ENCODE data around the gene SPEF2. TPM values are rescaled to one million over a fixed set of nuclear protein-coding genes. Genes with fewer than 3 reads are reported as not detected.

SPEF2 gene
- total RNA-seq, 1 donor from 2014 or later, result 4.6 TPM

DNA sequence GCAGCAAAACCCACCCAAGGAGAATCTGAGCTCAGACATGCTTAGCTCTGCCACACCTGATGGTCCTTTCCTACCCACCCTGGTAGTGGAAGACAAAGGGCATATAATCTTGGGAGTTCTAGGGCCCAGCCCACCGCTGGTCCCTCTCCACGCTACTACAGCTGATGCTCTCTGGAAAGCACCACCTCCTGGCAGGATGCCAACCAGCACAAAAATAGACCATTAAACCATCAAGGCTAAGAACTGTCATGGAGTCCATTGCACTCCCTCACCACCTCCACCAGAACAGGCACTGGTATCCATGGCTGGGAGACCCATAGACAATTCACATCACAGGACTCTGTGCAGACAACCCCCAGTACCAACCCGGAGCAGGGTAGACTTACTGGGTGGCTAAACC is 128.0 kb downstream of the SPEF2 start:
- peaks cover 34% of the 10 kb centered on the region for H3K9me3 Mint-ChIP-seq
- intact Hi-C loops (cut with micrococcal nuclease), result no loop called here
- H3K27me3 Mint-ChIP-seq (ENCODE audit: insufficient read depth), result no peaks in the 10 kb centered on the region
- DNase-seq (ENCODE audit: low spot score), result no peak
- H3K27ac Mint-ChIP-seq, result no peak overlapping the region
- H3K4me1 Mint-ChIP-seq (ENCODE audit: low read depth), result peaks cover 21% of the 10 kb centered on the region
- no peak overlapping the region for H3K4me3 Mint-ChIP-seq
- peaks cover 15% of the 10 kb centered on the region for H3K36me3 Mint-ChIP-seq (ENCODE audit: low read depth)

DNA sequence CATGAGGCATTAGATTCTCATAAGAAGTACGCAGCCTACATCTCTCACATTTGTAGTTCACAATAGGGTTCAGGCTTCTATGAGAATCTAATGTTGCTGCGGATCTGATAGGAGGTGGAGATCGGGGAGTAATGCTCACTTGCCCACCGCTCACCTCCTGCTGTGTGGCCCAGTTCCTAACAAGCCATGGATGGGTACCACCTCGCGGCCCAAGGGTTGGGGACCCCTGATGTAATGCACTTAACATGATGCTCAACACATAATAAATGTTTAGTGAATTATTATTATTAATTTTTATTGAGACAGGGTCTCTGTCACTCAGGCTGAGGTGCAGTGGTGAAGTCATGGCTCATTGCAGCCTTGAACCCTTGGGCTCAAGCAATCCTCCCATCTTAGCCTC is 134.3 kb downstream of the SPEF2 start:
- H3K9me3 Mint-ChIP-seq, result peaks cover 15% of the 10 kb centered on the region
- peaks cover 7% of the 10 kb centered on the region for H3K4me1 Mint-ChIP-seq (ENCODE audit: low read depth)
- peaks cover 2% of the 10 kb centered on the region for H3K36me3 Mint-ChIP-seq (ENCODE audit: low read depth)
- H3K4me3 Mint-ChIP-seq, result no peak overlapping the region
- DNase-seq (ENCODE audit: low spot score), result no peak
- no peak overlapping the region for H3K27ac Mint-ChIP-seq
- intact Hi-C loops (cut with micrococcal nuclease), result no loop called here
- H3K27me3 Mint-ChIP-seq (ENCODE audit: insufficient read depth), result no peaks in the 10 kb centered on the region

DNA sequence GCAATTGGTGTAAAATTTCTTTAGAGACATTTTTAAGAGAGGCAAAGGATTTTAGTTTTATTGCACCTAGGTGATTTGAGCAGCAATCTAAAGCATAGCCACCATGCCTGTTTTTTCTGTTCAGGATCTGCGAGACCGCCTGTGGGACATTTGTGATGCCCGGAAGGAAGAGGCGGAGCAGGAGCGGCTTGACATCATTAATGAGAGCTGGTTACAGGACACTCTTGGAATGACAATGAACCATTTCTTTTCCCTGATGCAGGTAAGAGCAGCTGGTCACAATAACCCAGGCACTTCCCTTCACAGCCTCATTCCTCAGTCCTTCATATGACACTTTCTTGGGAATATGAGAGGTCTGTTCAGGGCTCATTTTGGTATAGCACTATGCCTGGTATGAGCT is 135.8 kb downstream of the SPEF2 start:
- no peaks in the 10 kb centered on the region for H3K27me3 Mint-ChIP-seq (ENCODE audit: insufficient read depth)
- no peak overlapping the region for H3K27ac Mint-ChIP-seq
- no peak overlapping the region for H3K4me3 Mint-ChIP-seq
- DNase-seq (ENCODE audit: low spot score), result no peak
- H3K9me3 Mint-ChIP-seq, result peaks cover under 1% of the 10 kb centered on the region
- peaks cover 2% of the 10 kb centered on the region for H3K36me3 Mint-ChIP-seq (ENCODE audit: low read depth)
- intact Hi-C loops (cut with micrococcal nuclease), result no loop called here
- peaks cover 12% of the 10 kb centered on the region for H3K4me1 Mint-ChIP-seq (ENCODE audit: low read depth)

DNA sequence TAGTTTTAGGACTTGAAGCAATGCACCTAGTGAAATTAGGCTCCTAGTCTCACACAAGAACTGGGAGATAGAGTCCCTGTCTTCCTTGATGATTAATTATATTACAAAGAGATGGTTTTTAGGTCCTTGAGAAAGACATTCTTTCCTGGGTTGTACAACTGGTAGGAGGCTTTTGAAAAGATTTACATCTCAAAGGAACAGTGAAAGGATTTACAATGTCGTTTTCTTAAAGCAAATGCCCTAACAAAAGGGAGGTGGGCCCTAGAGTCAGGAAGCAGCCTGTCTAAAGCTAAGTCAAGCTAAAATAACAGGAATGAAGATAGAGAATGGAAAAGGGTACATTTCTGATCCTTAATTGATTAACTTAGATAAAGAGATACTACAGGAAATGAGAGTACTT is 136.8 kb downstream of the SPEF2 start:
- no peaks in the 10 kb centered on the region for H3K27me3 Mint-ChIP-seq (ENCODE audit: insufficient read depth)
- no peak for DNase-seq (ENCODE audit: low spot score)
- intact Hi-C loops (cut with micrococcal nuclease), result no loop called here
- no peak overlapping the region for H3K4me3 Mint-ChIP-seq
- no peaks in the 10 kb centered on the region for H3K36me3 Mint-ChIP-seq (ENCODE audit: low read depth)
- peaks cover 6% of the 10 kb centered on the region for H3K4me1 Mint-ChIP-seq (ENCODE audit: low read depth)
- no peaks in the 10 kb centered on the region for H3K9me3 Mint-ChIP-seq
- H3K27ac Mint-ChIP-seq, result no peak overlapping the region

DNA sequence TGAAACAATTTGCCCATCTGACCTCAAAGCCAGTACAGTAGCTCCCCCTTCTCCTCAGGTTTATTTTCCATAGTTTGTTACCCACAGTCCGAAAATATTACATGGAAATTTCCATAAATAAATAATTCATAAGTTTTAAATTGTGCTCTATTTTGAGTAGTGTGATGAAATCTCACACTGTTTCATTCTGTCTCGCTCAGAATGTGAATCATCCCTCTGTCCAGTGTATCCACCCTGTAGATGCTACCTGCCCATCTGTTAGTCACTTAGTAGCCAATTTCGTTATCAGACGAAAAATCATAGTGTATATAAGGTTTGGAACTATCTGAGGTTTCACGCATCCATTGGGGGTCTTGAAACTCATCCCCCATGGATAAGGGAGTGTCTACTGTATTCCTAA is 138.3 kb downstream of the SPEF2 start:
- H3K27me3 Mint-ChIP-seq (ENCODE audit: insufficient read depth), result no peaks in the 10 kb centered on the region
- H3K36me3 Mint-ChIP-seq (ENCODE audit: low read depth), result no peaks in the 10 kb centered on the region
- no peak for DNase-seq (ENCODE audit: low spot score)
- peaks cover 5% of the 10 kb centered on the region for H3K4me1 Mint-ChIP-seq (ENCODE audit: low read depth)
- H3K4me3 Mint-ChIP-seq, result no peak overlapping the region
- H3K27ac Mint-ChIP-seq, result no peak overlapping the region
- intact Hi-C loops (cut with micrococcal nuclease), result no loop called here
- no peaks in the 10 kb centered on the region for H3K9me3 Mint-ChIP-seq

DNA sequence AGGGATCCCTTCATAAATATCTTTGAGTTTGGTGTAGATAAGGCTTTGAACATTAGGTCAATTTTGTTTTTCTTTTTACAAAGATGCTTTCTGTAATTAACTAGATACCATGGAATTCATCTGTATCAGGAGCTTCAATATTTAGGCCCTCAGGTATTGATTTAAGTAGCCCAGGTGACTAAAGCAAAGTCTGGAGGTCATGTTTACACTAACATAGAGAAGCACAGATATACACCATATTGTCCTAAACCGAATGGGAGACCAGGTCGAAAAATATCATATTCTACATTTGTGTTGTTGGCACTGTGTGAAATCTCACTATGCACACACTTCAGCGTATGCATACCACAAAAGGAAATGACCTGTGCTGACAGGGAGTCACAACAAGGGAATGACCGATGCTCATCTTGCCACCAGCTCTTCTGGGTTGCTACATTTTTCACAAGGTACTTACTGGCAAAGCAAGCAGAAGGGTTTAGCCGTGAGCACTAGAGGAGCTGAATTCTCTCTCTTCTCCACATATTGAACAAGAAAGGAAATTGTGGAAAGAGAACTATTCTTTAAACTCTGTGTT is 140.6 kb downstream of the SPEF2 start:
- H3K27ac Mint-ChIP-seq, result no peak overlapping the region
- H3K36me3 Mint-ChIP-seq (ENCODE audit: low read depth), result peaks cover 2% of the 10 kb centered on the region
- no peaks in the 10 kb centered on the region for H3K9me3 Mint-ChIP-seq
- intact Hi-C loops (cut with micrococcal nuclease), result no loop called here
- no peak for DNase-seq (ENCODE audit: low spot score)
- H3K27me3 Mint-ChIP-seq (ENCODE audit: insufficient read depth), result peaks cover 2% of the 10 kb centered on the region
- H3K4me1 Mint-ChIP-seq (ENCODE audit: low read depth), result peaks cover 11% of the 10 kb centered on the region
- H3K4me3 Mint-ChIP-seq, result no peak overlapping the region

DNA sequence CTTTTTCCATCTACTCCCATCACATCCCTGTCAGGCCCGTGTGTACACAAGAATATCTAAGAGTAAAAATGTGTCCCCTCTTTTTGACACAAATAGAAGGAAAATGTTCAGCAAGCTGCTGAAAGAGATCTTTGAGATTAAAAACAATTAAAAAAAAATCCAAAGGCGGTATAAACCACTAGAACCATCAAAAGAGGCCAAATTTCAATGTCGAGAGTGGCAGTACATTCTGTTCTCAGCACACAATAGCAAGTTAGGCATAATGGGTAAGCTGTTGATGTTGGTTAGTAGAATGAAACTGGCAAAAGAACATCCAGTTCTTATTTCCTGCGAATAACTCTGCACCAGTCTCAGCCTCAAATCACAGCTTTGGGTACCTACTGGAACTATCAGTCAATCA is 143.9 kb downstream of the SPEF2 start:
- intact Hi-C loops (cut with micrococcal nuclease), result no loop called here
- H3K4me3 Mint-ChIP-seq, result no peak overlapping the region
- no peak overlapping the region for H3K27ac Mint-ChIP-seq

DNA sequence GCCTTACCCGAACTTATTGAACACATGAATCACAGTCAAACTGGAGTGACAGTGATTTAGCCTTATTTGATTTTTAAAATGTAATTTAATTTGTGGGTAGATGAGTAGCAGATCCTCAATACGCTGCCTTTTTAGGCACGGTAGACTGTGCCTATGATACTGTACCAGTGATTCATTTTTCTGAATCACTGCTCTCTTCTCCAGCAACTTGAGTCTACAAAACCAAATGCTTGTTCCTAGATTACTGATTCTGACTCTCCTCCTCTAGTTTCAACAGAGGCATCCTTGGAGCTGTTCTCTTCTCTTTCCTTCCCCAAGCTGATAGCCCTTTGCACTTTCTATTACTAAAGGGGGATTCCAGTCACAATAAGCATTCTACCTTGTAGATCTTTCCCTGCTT is 144.7 kb downstream of the SPEF2 start:
- no peak overlapping the region for H3K4me3 Mint-ChIP-seq
- DNase-seq (ENCODE audit: low spot score), result no peak
- peaks cover 2% of the 10 kb centered on the region for H3K27me3 Mint-ChIP-seq (ENCODE audit: insufficient read depth)
- peaks cover 11% of the 10 kb centered on the region for H3K4me1 Mint-ChIP-seq (ENCODE audit: low read depth)
- no peaks in the 10 kb centered on the region for H3K9me3 Mint-ChIP-seq
- intact Hi-C loops (cut with micrococcal nuclease), result no loop called here
- no peak overlapping the region for H3K27ac Mint-ChIP-seq
- peaks cover 3% of the 10 kb centered on the region for H3K36me3 Mint-ChIP-seq (ENCODE audit: low read depth)

More for the DNA sequence above, 143.9 kb downstream of the SPEF2 start:
- Mint-ChIP-seq H3K36me3 (ENCODE audit: low read depth) (peaks cover 3% of the 10 kb centered on the region), H3K27me3 (ENCODE audit: insufficient read depth) (peaks cover 2% of the 10 kb centered on the region), H3K9me3 (no peaks in the 10 kb centered on the region), H3K4me1 (ENCODE audit: low read depth) (peaks cover 11% of the 10 kb centered on the region)
- no peak for DNase-seq (ENCODE audit: low spot score)

DNA sequence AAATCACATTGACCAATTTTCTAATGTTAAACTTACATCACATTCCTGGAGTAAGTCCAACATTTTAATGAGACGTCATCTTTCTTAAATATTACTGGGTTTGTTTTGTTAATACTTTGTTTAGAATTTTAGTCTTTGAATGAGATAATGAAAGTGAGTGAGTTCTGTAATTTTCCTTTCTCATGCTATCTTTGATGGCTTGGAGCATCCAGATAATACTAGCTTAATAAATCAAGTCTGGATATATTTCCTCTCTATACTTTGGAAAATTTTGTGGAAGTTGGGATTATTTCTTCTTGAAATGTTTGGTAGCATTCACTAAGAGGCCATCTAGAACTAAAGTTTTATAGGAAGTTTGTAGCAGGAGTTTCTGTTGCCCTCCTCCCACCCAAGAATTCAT is 148.3 kb downstream of the SPEF2 start:
- Mint-ChIP-seq H3K4me1 (ENCODE audit: low read depth) (peaks cover 5% of the 10 kb centered on the region), H3K9me3 (no peaks in the 10 kb centered on the region), H3K27me3 (ENCODE audit: insufficient read depth) (peaks cover 5% of the 10 kb centered on the region), H3K4me3 (no peak overlapping the region), H3K27ac (no peak overlapping the region), H3K36me3 (ENCODE audit: low read depth) (peaks cover 3% of the 10 kb centered on the region)
- intact Hi-C loops (cut with micrococcal nuclease), result no loop called here
- DNase-seq (ENCODE audit: low spot score), result no peak

DNA sequence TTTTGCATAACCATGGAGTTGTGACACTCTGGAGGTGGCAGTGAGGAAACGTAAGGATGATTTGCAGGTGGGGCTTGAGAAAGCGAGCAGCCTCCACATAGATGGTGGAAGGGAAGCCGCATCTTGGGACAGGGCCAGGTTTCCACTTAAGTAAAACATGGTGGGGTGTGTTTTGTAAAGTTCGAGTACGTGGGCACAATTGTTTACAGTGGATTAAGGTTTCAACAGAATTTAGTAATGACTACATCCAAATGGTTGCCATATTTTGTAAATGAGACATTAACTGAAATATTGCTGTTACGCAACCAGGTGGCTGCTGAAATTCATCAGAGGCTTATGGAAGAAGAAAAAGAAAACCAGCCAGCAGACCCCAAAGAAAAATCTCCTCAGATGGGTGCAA is 153.6 kb downstream of the SPEF2 start:
- H3K36me3 Mint-ChIP-seq (ENCODE audit: low read depth), result peaks cover 1% of the 10 kb centered on the region
- intact Hi-C loops (cut with micrococcal nuclease), result loop anchor here (10.0 kb wide), 1 partner anchor 686 kb away; no protein-coding TSS in a partner anchor
- no peaks in the 10 kb centered on the region for H3K9me3 Mint-ChIP-seq
- H3K27me3 Mint-ChIP-seq (ENCODE audit: insufficient read depth), result peaks cover 3% of the 10 kb centered on the region
- H3K4me1 Mint-ChIP-seq (ENCODE audit: low read depth), result peaks cover 22% of the 10 kb centered on the region
- H3K4me3 Mint-ChIP-seq, result no peak overlapping the region
- H3K27ac Mint-ChIP-seq, result no peak overlapping the region
- no peak for DNase-seq (ENCODE audit: low spot score)

DNA sequence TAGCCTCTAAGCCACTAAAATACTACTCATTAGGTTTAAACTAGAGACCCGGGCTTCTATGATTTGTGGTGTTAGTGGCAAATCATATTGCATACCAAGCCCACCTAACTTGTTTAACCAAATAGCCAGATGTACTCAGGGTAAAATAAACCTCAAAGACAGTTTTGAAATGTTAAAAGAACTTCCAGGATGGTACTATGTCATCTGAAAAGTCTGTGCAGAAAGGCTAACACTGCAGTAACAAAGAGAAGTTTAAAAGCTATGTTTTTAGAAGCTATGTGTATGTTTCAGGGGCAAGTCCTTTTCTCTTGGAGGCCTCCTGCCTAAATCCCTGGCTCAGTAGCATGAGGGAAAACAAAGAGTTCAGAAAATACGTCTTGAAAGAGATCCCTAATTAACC is 154.2 kb downstream of the SPEF2 start:
- H3K9me3 Mint-ChIP-seq, result no peaks in the 10 kb centered on the region
- intact Hi-C loops (cut with micrococcal nuclease), result loop anchor here (10.0 kb wide), 1 partner anchor 687 kb away; no protein-coding TSS in a partner anchor
- peaks cover 3% of the 10 kb centered on the region for H3K27me3 Mint-ChIP-seq (ENCODE audit: insufficient read depth)
- peaks cover 1% of the 10 kb centered on the region for H3K36me3 Mint-ChIP-seq (ENCODE audit: low read depth)
- no peak overlapping the region for H3K4me3 Mint-ChIP-seq
- DNase-seq (ENCODE audit: low spot score), result no peak
- no peak overlapping the region for H3K27ac Mint-ChIP-seq
- H3K4me1 Mint-ChIP-seq (ENCODE audit: low read depth), result peaks cover 25% of the 10 kb centered on the region

DNA sequence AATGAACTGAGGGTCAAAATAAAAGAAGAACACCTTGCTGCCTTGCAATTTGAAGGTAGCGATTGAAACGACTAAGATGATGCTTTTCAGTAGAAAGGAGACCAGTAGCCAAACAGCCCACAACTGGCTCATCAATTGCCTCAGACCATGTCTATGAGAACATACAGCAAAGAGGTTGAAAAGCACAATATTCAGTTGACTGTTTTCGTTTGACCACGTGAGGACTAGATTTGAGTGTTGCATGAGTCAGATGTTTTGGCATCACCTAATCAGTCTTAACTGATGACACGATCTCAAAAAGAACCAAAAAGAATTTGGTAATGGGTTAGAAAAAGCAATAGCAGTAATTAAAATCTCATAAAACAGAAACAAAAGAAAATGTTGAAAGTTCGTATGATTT is 156.3 kb downstream of the SPEF2 start:
- Mint-ChIP-seq H3K36me3 (ENCODE audit: low read depth) (peaks cover 1% of the 10 kb centered on the region), H3K4me1 (ENCODE audit: low read depth) (peaks cover 42% of the 10 kb centered on the region), H3K4me3 (no peak overlapping the region), H3K27me3 (ENCODE audit: insufficient read depth) (peaks cover 3% of the 10 kb centered on the region), H3K27ac (peak overlapping the region; percentile 61), H3K9me3 (no peaks in the 10 kb centered on the region)
- no peak for DNase-seq (ENCODE audit: low spot score)
- intact Hi-C loops (cut with micrococcal nuclease), result loop anchor here (1.0 to 10.0 kb wide), 5 partner anchors 10 to 689 kb away; no protein-coding TSS in a partner anchor

DNA sequence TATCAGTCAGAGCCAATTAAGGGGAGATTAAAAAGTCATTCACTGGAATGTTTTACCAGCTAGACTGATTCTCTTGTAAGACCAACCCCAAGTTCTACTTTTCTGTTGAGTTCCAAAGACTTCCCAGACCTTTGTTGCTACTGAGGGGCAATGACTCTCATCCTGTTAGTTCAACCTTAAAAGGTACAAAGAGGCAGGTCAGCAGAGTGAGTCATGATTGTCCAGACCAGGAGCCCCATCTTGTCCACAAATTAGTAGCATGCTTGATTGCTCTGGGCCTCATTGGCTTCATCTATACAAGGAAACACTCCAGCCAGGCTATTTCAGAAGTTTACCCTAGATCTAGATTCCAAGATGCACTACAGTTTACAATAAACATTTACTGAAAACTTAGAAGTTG is 159.1 kb downstream of the SPEF2 start:
- no peak for DNase-seq (ENCODE audit: low spot score)
- Mint-ChIP-seq H3K36me3 (ENCODE audit: low read depth) (peaks cover 3% of the 10 kb centered on the region), H3K4me1 (ENCODE audit: low read depth) (peaks cover 69% of the 10 kb centered on the region), H3K4me3 (no peak overlapping the region), H3K27me3 (ENCODE audit: insufficient read depth) (no peaks in the 10 kb centered on the region), H3K27ac (no peak overlapping the region), H3K9me3 (no peaks in the 10 kb centered on the region)
- intact Hi-C loops (cut with micrococcal nuclease), result loop anchor here (1.0 to 10.0 kb wide), 7 partner anchors 9 to 692 kb away; no protein-coding TSS in a partner anchor

Measured in activated T-helper 1 cell treated with anti-CD3 and anti-CD28 coated beads, Interleukin-12 subunit alpha, Interleukin-12 subunit beta, Interleukin-2, Interleukin-4 antibody, amounts not matched to agents 30 ng/mL and 10 ng/mL and 1 ng/mL, durations not matched to agents 14 hours and 24 hours and 36 hours (primary cell).